Ishikawa (cell line): Measurements from ENCODE around the gene EXOC4.

Source experiments
- CEBPB ChIP-seq: IDR thresholded peaks from 2 replicates; pipeline ENCODE4 v1.6.1; 2012
- CREB1 ChIP-seq: IDR thresholded peaks from 2 replicates; pipeline ENCODE4 v1.6.1; 2012; ENCODE audit warnings: low read depth
- EP300 ChIP-seq: IDR thresholded peaks from 2 replicates; pipeline ENCODE4 v1.6.1; 2012; ENCODE audit warnings: borderline replicate concordance
- FOXM1 ChIP-seq: IDR thresholded peaks from 2 replicates; pipeline ENCODE4 v1.6.1; 2012; ENCODE audit warnings: low read depth, borderline replicate concordance
- MAX ChIP-seq: IDR thresholded peaks from 2 replicates; pipeline ENCODE4 v1.6.1; 2012
- RAD21 ChIP-seq: IDR thresholded peaks from 2 replicates; pipeline ENCODE4 v1.6.1; 2012; ENCODE audit warnings: low read depth
- REST ChIP-seq: IDR thresholded peaks from 2 replicates; pipeline ENCODE4 v1.6.1; 2012; ENCODE audit warnings: low read depth, mild to moderate bottlenecking
- USF1 ChIP-seq: IDR thresholded peaks from 2 replicates; pipeline ENCODE4 v1.6.1; 2012
- ZBTB7A ChIP-seq: IDR thresholded peaks from 2 replicates; pipeline ENCODE4 v1.6.1; 2012; ENCODE audit warnings: low read depth

GRCh38 chr7:134004829-134005505 is 752.1 kb downstream of the EXOC4 start:
- TF ChIP-seq EP300 (no peak), MAX (no peak), CEBPB (no peak), RAD21 (no peak), CREB1 (no peak), FOXM1 (no peak), USF1 (no peak), REST (no peak), ZBTB7A (no peak)
